GM12892 (cell line): Measurements from ENCODE around the gene ZNF385D.
"Not testable (repeated sequence)": the region's sequence is repeated elsewhere in the genome, so short reads cannot be mapped to it uniquely, and the experiment has no call there.

Experiments
- DNase-seq: peaks from one replicate; pipeline ENCODE4 v3.0.0; 2011; ENCODE audit not compliant: insufficient read length
- FAIRE-seq: peaks from 2 replicates; lab custom pipeline; 2011; peaks lifted over from hg19 to GRCh38; lab: Jason Lieb, UNC
- POLR2A ChIP-seq: IDR thresholded peaks from 2 replicates; pipeline ENCODE4 v1.6.1; 2011; ENCODE audit warnings: low read depth, low read length, control low read depth
- POLR2AphosphoS5 ChIP-seq: IDR thresholded peaks from 2 replicates; pipeline ENCODE4 v1.6.1; 2011; ENCODE audit warnings: low read depth, low read length, control low read depth
- TAF1 ChIP-seq: IDR thresholded peaks from 2 replicates; pipeline ENCODE4 v1.6.1; 2011; ENCODE audit warnings: low read depth, mild to moderate bottlenecking, control low read depth, low read length, borderline replicate concordance

ZNF385D gene

GRCh38 chr3:21520106-21520963 lies 230.7 kb downstream of the ZNF385D start:
- FAIRE-seq (no peak), DNase-seq (no peak)
- TF ChIP-seq POLR2AphosphoS5 = no peak
- no peak for TF ChIP-seq POLR2A
- no peak for TF ChIP-seq TAF1

DNA sequence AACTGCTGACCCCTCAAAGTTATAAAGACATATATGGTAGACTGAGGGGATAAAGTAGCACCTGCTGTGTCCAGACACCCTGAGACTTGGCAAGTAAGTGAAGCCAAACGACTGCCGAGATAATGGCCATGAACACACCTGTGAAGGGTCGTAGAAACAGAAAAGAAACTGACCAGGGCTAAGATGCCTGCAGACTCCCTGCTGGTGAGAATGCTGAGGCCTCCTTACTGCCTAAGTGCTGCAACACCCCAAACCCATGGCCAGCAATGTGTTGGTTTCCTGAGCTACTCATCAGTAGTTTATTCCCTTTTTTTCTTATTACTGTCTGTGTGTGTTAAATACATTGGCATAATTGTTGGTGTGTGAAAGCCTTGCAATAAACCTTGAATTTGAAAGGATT lies 233.8 kb downstream of the ZNF385D start:
- no peak for DNase-seq
- TF ChIP-seq TAF1 = no peak
- no peak for TF ChIP-seq POLR2A
- TF ChIP-seq POLR2AphosphoS5 = no peak
- no peak for FAIRE-seq

- TF ChIP-seq POLR2A (no peak), POLR2AphosphoS5 (no peak), TAF1 (no peak)
- no peak for FAIRE-seq
- DNase-seq = no peak
Observed at GRCh38 chr3:21515417-21515816, 235.6 kb downstream of the ZNF385D start.

- no peak for DNase-seq
- TF ChIP-seq TAF1 = no peak
- no peak for TF ChIP-seq POLR2A
- no peak for TF ChIP-seq POLR2AphosphoS5
- FAIRE-seq = no peak
Observed at GRCh38 chr3:21509731-21510470, 241.1 kb downstream of the ZNF385D start.

DNA sequence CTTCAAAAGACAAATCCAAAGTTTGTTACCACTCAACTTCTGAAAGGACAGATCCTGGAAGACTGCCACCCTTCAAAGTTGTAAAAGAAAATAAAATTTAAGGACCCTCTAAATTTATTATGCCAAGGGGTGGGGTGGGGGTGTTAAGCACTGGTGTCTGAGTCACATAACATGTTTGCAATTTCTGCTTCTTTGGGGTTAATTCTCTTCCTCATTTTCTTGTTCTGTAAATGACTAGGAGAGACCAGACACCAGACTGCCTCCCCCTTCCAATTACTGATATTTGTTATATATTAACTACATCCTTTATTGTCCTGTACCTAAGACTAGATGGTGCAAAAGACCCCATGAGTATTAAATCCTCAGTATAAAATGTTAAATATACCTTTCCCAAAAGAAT lies 242.8 kb downstream of the ZNF385D start:
- TF ChIP-seq POLR2A (no peak), POLR2AphosphoS5 (no peak), TAF1 (no peak)
- no peak for DNase-seq
- no peak for FAIRE-seq

GRCh38 chr3:21505711-21506460 lies 245.1 kb downstream of the ZNF385D start:
- DNase-seq (no peak), FAIRE-seq (no peak)
- TF ChIP-seq TAF1 = no peak
- TF ChIP-seq POLR2AphosphoS5 = no peak
- TF ChIP-seq POLR2A = no peak

DNA sequence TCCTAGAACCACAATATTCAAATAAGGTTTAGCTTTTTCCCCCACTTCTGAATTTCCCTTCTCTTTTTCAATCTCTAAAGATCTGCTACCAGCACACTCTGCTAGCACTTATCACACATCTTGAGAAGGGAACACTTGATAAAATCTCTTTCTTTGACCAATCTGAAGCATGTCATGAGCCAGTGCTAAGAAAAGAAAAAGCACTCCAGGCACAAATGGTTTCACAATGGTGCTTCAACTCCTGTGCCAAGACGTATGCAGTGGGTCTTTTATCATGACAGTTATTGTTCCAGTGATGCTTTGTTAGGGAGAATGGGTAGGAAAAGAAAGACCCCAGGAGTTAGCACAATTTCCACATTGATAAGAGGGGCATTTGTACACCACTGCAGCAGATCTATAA lies 248.4 kb downstream of the ZNF385D start:
- TF ChIP-seq POLR2A (no peak), POLR2AphosphoS5 (no peak), TAF1 (no peak)
- FAIRE-seq = no peak
- DNase-seq = no peak

GRCh38 chr3:21500834-21501233 lies 250.2 kb downstream of the ZNF385D start:
- DNase-seq (no peak), FAIRE-seq (no peak)
- no peak for TF ChIP-seq POLR2A
- no peak for TF ChIP-seq POLR2AphosphoS5

- not testable (repeated sequence) for FAIRE-seq, DNase-seq
Observed at GRCh38 chr3:21490671-21491070, 260.3 kb downstream of the ZNF385D start.

DNA sequence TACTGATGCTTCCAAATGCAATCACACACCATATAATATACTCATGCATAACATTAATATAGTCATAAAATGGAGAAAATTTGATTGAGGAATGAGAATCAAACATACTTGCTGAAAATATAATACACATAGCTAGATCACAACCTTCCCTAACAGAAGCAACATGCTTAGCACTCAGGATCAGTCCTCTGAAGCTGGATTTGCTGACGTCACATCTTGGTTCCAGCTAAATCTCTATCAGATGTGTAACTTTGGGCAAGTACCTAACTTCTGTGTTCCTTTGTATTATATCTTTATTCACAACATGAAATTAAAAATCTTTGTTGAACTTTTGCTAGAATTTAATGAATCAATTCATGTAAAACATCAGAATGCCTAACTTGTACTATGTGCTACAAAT lies 263.5 kb downstream of the ZNF385D start:
- no peak for DNase-seq
- no peak for FAIRE-seq
- TF ChIP-seq TAF1 = no peak
- TF ChIP-seq POLR2AphosphoS5 = no peak
- no peak for TF ChIP-seq POLR2A

GRCh38 chr3:21486024-21486935 lies 264.7 kb downstream of the ZNF385D start:
- not testable (repeated sequence) for DNase-seq, FAIRE-seq
